RWPE2 (cell line): ENCODE measurements around the gene ZDHHC16.

Source experiments
- ATAC-seq: fragments of 200-7000 bp; cut with Tn5 transposase; 3 replicates; pipeline ENCODE4 v1.9.1; 2021; ENCODE audit warnings: low read depth
- DNase-seq: peaks from one replicate; pipeline ENCODE4 v3.0.0-alpha.2; 2020; ENCODE audit warnings: low spot score
- H3K27ac ChIP-seq: fragments of 450-650 bp; 2 replicates; pipeline ENCODE4 v1.5.1; 2017; ENCODE audit warnings: mild to moderate bottlenecking; ENCODE audit not compliant: poor library complexity, severe bottlenecking
- H3K27me3 ChIP-seq: fragments of 250-450 bp; sonication (Bioruptor Pico); 2 replicates; pipeline ENCODE4 v1.5.1; 2021; ENCODE audit warnings: mild to moderate bottlenecking, moderate library complexity; ENCODE audit not compliant: insufficient read depth, poor library complexity, severe bottlenecking
- H3K36me3 ChIP-seq: fragments of 250-450 bp; sonication (Bioruptor Pico); 2 replicates; pipeline ENCODE4 v1.5.1; 2020; ENCODE audit warnings: low read depth, mild to moderate bottlenecking, moderate library complexity
- H3K4me1 ChIP-seq: fragments of 250-450 bp; sonication (Bioruptor Pico); 2 replicates; pipeline ENCODE4 v1.5.1; 2021; ENCODE audit warnings: mild to moderate bottlenecking, moderate library complexity; ENCODE audit not compliant: insufficient read depth, poor library complexity, severe bottlenecking
- H3K4me3 ChIP-seq: fragments of 250-450 bp; sonication (Bioruptor Pico); 2 replicates; pipeline ENCODE4 v1.5.1; 2021; ENCODE audit warnings: mild to moderate bottlenecking, moderate library complexity; ENCODE audit not compliant: severe bottlenecking
- H3K9me3 ChIP-seq: fragments of 250-450 bp; sonication (Bioruptor Pico); 2 replicates; pipeline ENCODE4 v1.5.1; 2021; ENCODE audit warnings: mild to moderate bottlenecking, moderate library complexity; ENCODE audit not compliant: severe bottlenecking
- TF ChIP-seq, protein P1 (sequence below): fragments of 450-650 bp; IDR thresholded peaks from one replicate; pipeline ENCODE4 v1.5.1; 2017; ENCODE audit warnings: mild to moderate bottlenecking, moderate library complexity; ENCODE audit not compliant: poor library complexity, severe bottlenecking

ZDHHC16 gene

DNA sequence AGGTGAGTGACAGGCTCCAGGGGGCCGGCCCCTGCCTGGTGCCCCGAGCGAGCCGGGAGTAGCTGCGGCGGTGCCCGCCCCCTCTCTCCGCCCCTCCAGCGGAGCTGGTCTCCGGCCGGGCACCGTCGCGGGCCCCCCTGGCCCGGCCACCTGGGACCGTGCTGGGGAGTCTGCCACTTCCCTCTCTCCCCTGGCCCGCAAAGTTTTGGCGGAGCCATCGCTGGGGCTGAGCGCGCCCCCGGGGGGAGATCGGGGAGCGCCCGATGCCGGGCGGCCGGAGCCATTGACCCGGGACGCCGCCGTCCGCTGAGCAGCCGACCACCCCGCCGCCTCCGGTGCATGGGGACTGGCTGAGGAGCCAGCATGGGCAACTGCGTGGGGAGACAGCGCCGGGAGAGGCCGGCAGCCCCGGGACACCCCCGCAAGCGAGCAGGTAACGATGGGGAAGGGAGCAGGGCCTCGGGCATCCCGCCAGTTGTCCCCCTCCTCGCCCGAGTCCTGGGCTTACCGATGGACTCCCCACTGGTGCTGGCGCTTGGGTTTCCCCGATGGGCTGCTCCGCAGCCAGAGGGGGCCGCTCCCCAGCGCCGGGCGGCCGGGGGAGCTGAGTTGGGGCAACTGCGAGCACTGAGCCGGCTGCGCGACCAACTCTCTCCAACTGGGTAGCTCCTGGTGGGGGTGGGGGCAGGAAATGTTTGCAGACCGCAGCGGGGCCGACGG is 53.0 kb downstream of the ZDHHC16 start, which contains the start of gene UBTD1:
Gene UBTD1, plus strand, starts transcription at position 84 of the 720 bp plus-strand sequence. Its CDS starts 280 bp downstream, at position 364.
- Histone ChIP-seq H3K9me3 (no peaks in the 10 kb centered on the region), H3K27ac (peak within 1 kb of the TSS; percentile 88), H3K4me1 (peaks cover 23% of the 10 kb centered on the region), H3K4me3 (peak within 1 kb of the TSS; percentile 80), H3K36me3 (peaks cover 17% of the 10 kb centered on the region), H3K27me3 (no peaks in the 10 kb centered on the region)
- TF ChIP-seq, protein P1, sequence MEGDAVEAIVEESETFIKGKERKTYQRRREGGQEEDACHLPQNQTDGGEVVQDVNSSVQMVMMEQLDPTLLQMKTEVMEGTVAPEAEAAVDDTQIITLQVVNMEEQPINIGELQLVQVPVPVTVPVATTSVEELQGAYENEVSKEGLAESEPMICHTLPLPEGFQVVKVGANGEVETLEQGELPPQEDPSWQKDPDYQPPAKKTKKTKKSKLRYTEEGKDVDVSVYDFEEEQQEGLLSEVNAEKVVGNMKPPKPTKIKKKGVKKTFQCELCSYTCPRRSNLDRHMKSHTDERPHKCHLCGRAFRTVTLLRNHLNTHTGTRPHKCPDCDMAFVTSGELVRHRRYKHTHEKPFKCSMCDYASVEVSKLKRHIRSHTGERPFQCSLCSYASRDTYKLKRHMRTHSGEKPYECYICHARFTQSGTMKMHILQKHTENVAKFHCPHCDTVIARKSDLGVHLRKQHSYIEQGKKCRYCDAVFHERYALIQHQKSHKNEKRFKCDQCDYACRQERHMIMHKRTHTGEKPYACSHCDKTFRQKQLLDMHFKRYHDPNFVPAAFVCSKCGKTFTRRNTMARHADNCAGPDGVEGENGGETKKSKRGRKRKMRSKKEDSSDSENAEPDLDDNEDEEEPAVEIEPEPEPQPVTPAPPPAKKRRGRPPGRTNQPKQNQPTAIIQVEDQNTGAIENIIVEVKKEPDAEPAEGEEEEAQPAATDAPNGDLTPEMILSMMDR = no peak
- DNase-seq (no peak), ATAC-seq (peak; percentile 86)

DNA sequence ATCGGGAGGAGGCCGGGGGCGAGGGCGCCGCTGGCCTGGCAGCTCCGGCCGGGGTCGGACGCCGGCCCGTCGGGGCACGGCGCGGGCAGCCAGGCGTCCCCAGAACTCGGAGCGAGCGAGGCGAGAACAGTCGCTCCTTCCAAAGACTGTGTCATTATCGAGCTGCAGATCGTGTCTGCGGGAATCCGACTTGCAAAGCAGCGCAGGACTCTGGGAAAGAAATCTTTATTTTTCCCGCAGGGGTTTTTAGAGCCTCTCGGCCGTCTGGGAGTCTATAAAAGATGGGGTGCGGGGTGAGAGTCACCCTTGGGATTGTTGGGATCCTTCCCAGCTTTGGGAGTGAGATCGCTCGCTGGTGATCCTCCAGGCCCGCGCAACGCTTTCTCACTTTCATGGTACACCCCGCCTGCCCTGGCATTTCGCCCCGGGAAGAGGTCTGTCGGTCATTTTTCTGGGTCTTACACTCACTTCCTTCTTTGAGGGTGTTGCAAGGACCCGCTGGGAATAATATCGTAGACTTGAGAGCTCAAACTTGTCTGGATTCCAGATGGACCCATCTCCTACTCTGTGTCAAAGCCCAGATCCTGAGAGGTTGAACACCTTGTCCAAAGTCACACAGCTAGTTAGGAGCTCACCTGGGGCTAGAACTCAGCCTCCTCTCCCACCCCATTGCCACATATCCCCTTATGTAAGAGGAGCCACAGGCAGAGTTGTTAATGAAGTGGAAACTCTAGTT is 53.8 kb downstream of the ZDHHC16 start:
- Histone ChIP-seq H3K4me3 (peak overlapping the region; percentile 80), H3K4me1 (peaks cover 22% of the 10 kb centered on the region), H3K27ac (peak overlapping the region; percentile 88), H3K27me3 (no peaks in the 10 kb centered on the region), H3K36me3 (peaks cover 9% of the 10 kb centered on the region), H3K9me3 (no peaks in the 10 kb centered on the region)
- no peak for ATAC-seq
- DNase-seq = no peak
- TF ChIP-seq, protein P1 = no peak

DNA sequence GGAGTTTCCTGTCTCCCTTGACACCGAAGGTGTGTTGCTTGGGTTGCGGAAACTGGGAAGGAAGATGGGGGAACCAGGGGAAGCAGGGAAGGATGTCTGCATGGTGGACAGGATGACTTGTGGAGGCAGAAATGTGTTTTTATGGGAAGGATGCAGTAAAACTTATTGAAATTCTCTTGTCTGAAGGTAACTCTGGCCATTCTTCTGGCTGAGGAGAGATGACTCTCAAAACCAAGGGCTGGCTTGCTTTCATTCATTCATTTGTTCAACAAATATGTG is 54.3 kb downstream of the ZDHHC16 start:
- ATAC-seq (no peak), DNase-seq (no peak)
- TF ChIP-seq, protein P1 = no peak
- Histone ChIP-seq H3K9me3 (no peaks in the 10 kb centered on the region), H3K4me3 (peak overlapping the region; percentile 80), H3K27me3 (no peaks in the 10 kb centered on the region), H3K4me1 (peaks cover 18% of the 10 kb centered on the region), H3K36me3 (peaks cover 8% of the 10 kb centered on the region), H3K27ac (peak overlapping the region; percentile 88)

DNA sequence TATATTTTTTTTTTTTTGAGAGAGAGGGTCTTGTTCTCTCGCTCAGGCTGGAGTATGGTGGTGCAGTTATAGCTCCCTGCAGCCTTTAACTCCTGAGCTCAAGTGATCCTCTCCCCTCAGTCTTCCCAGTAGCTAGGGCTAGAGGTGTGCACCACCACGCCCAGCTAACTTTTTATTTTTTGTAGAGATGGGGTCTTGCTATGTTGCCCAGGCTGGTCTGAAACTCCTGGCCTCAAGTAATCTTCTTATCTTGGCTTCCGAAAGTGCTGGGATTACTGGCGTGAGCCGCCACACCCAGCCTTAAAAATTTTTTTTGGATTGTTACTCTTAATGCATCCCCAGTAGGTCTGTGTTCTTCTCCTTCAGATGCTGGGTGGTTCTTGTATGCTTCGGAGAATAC is 56.9 kb downstream of the ZDHHC16 start:
- Histone ChIP-seq H3K27me3 (no peaks in the 10 kb centered on the region), H3K4me3 (no peak overlapping the region), H3K9me3 (no peaks in the 10 kb centered on the region), H3K4me1 (peaks cover 4% of the 10 kb centered on the region), H3K36me3 (no peaks in the 10 kb centered on the region), H3K27ac (no peak overlapping the region)
- TF ChIP-seq, protein P1 = no peak
- ATAC-seq (no peak), DNase-seq (no peak)

DNA sequence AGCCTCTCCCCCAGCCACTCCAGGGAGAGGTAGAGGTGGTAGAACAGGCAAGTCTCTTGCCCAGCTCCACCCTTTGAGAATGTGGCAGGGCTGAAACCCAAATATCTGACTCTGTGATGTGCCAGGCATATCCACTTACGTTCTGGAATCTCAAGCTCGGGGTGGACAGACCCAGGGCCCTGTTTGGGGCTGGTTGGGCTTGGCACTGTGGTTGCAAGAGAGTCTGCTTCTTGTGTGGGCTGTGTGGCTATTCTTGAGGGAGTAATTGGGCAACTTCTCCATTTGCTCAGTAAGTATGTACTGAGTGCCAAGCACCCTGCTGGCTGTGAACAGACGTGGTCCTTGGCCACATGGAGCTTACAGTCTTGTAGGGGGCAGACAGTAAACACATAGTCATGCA is 57.4 kb downstream of the ZDHHC16 start:
- H3K36me3 ChIP-seq = no peaks in the 10 kb centered on the region
- TF ChIP-seq, protein P1 = no peak
- DNase-seq = no peak
- H3K27ac ChIP-seq = no peak overlapping the region
- H3K9me3 ChIP-seq = no peaks in the 10 kb centered on the region
- no peak overlapping the region for H3K4me3 ChIP-seq
- no peaks in the 10 kb centered on the region for H3K27me3 ChIP-seq
- no peak for ATAC-seq
- peaks cover 4% of the 10 kb centered on the region for H3K4me1 ChIP-seq
